ENCODE results near the gene RGL2.
"Not testable (repeated sequence)": the region's sequence is repeated elsewhere in the genome, so short reads cannot be mapped to it uniquely, and the experiment has no call there.

The RGL2 gene

DNA sequence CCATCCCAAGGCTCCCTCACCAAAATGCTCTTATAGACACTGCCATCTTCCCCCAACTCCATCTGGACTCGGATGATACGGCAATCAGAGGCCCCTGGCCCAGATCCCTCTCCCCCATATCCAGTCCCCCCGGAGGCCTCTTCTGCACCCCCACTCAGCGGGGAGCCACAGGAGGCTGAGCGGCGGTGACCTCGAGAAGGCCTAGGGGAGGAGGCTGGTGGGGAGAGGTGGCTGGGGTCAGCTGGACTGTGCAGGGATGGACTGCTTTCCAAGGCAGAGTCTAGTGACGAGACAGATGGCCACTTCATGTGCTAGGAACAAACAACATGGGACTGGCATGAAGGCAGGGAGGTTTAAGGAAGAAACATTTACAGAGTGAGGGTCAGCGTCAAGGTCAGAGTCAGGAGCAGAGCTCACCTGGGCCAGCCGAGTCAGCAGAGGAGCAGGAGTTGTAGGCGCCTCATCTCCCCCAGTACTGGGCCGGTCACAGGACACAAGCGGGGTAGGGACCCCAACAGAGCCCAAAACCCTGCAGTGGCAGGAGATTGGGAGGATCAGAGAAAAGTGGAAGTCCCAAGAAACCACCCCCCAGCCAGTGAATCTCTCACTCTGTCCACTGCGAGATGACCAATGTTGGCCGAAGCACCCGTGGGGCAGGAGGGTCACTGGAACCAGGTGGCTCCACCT, 5.6 kb downstream of the RGL2 start:
- no peak for DNase-seq

DNA sequence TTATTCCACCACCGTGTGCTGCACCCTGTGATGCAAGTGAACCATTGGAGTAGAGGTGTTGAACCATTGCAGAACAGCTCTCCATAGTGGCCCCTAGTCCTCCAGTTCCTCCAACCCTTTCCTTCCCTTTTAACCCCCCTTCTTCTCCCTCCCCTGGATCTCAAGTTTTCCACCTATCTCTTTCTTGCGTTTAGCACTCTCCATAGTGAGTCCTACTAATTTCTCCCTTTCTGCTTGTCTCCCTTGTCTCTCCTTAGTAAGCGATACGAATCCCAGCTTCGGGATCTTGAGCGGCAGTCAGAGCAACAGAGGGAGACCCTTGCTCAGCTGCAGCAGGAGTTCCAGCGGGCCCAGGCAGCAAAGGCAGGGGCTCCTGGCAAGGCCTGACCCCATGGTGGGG, 8.3 kb downstream of the RGL2 start:
- DNase-seq: no peak

DNA sequence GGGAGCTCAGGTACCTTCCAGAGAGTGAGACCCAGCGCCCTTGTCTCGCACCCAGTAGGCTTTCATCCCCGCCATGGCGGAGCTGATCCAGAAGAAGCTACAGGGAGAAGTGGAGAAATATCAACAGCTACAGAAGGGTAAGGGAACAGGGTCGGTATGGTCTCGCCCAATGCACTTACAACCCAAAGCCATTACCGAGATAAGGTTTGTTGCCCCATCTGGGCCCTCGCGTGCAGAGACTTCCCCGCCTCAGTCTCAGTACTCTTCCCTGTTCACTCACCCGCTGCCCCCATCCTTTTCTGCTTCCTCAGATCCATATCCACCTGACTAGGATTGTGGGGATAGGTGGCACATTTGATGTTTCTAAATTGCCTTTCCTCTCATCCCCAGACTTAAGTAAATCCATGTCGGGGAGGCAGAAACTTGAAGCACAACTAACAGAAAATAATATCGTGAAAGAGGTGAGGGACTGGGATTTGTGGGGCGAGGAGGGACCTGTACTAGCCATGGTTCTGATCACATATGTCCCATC, 8.9 kb downstream of the RGL2 start:
- DNase-seq: no peak

GRCh38 chr6:33288921-33289783, 9.6 kb downstream of the RGL2 start, which contains the start of the genes PFDN6 and WDR46:
Gene PFDN6 (plus strand): TSS chr6:33289601. CDS start chr6:33289857, 256 bp downstream.
Gene WDR46 (minus strand): TSS chr6:33289239. CDS start chr6:33289170, 69 bp downstream.
- DNase-seq: peak; percentile 95

GRCh38 chr6:33288141-33288920, 10.4 kb downstream of the RGL2 start:
- no peak for DNase-seq

DNA sequence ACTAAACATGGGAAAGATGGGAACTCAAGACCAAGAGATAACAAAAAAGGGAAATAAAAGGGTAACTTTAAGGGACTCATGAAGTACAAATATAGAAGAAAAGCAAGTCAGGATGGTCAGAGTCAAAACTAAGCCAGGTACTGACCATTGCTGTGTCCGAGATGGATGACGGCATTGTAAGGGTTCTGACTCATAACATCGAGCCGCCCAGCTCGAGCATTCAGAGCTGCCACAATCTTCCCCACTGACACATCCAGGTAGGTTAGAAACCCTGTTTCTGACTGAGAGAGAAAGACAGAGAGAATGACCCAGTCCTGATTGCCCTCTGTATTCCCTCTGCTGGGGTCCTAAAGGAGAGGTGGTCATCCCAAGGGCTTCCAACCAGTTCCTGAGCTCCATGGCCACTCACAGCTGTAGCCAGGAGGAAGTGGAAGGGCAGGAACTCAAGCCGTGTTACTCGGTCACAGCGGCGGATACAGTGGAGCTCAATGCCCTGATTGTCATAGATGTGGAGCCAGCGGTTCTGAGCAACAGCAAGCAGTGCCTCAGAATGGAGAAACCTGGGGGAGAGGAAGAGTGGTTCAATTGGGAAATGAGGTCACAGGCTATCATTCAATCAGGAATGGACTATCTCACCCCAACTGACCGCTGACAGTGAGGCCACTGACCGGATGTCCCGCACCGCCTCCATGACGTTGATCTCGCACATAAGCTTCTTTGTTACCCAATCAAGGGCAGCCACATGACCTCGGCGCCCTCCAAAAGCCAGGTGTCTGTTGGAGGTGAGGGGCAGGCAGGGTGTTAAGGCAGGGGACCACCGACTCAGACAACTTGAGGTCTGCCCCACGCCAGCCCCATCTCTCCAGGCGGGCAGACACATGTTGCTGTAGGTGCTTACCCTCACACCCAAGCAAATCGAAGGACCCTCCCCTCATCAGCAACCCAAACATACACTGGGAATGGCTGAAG, 11.5 kb downstream of the RGL2 start:
- DNase-seq: no peak

GRCh38 chr6:33285214-33285613, 13.5 kb downstream of the RGL2 start:
- not testable (repeated sequence) for DNase-seq

GRCh38 chr6:33280539-33280938, 18.2 kb downstream of the RGL2 start:
- DNase-seq: no peak

- DNase-seq: no peak
These were observed 18.7 kb downstream of the RGL2 start for GRCh38 chr6:33279971-33280511.

GRCh38 chr6:33279257-33279695, 19.5 kb downstream of the RGL2 start:
- DNase-seq: no peak

DNA sequence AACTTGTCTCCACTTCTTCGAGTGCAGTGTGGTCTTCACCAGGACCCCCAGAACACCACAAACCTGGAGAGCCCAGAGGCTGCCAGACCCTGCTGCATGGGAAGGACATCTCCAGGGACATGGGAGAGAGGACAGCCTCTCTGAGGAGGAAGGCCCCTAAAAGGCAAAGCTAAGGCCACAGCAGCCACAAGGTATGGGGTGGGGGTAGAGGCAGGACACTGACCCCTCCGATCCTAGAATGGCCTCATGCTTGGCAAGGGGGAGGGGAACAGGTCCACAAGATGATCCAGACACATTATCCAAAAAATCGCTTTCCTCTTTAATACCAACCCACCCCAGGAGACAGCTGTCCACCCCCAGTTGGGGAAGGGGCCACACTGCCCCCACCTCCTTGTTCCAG, 19.9 kb downstream of the RGL2 start:
- DNase-seq: no peak

DNA sequence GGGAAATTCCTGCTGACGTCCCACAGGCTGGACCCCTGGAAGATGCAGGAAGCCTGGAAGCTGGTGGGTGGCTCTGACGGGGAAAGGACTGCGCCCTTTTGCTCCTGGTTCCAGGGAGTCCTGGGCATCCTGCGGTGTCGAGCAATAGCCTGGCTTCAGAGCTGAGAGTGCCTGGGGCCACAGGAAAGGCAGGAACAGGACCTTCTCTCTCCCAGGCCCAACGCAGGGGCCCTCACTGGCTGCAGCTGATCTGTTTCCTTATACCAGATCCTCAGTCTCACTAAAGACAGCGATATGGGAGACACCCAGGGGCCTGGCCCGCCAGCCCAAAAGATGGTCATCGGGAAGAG, 20.4 kb downstream of the RGL2 start:
- DNase-seq: no peak

DNA sequence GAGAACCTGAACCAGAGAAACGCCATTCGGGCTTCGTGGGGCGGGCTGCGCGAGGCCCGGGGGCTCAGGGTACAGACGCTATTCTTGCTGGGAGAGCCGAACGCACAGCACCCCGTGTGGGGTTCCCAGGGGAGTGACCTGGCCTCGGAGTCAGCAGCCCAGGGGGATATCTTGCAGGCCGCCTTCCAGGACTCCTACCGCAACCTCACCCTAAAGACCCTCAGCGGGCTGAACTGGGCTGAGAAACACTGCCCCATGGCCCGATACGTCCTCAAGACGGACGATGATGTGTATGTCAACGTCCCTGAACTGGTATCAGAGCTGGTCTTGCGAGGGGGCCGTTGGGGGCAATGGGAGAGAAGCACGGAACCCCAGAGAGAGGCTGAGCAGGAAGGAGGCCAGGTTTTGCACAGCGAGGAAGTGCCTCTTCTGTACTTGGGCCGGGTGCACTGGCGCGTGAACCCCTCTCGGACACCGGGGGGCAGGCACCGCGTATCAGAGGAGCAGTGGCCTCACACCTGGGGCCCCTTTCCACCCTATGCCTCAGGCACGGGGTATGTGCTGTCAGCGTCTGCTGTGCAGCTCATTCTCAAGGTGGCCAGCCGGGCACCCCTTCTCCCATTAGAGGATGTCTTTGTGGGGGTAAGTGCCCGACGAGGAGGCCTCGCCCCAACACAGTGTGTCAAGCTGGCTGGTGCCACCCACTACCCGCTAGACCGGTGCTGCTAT, 20.9 kb downstream of the RGL2 start:
- DNase-seq: no peak

DNA sequence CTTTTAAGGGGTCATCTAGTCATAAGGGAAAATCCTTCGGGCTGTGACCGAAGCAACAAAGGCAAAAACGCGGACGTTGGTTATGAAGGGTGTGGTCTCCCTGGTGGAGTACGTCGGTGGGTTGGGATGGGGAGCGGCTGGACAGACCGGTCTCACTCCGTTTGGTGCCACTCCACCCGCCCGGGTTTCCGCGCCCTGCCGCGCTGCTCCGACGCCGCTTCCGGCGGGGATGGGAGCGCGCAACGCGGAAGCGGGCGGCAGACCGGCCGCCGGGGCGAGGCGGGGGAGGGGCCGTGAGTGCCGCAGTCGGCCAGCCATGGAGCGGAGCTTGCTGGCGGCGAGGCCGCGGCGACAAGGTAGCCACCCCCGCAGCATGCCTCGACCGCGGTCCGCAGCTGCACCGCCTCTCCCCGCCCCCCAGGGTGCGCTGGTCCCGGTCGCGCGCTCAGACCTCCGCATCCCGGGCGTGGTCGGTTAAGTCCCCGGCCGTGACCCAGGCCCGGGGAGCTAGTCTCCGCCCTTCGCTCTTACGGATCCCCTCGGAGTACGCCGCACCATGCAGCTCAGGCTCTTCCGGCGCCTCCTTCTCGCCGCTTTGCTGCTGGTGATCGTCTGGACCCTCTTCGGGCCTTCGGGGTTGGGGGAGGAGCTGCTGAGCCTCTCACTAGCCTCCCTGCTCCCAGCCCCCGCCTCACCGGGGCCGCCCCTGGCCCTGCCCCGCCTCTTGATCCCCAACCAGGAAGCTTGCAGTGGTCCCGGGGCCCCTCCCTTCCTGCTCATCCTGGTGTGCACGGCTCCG, 21.7 kb downstream of the RGL2 start, which contains the start of gene B3GALT4:
TSS of gene B3GALT4 (plus strand) at position 260 of the 799 bp plus-strand sequence. CDS start at position 557, 297 bp downstream.
- DNase-seq: peak; percentile 78

- no peak for DNase-seq
These were observed 22.2 kb downstream of the RGL2 start for GRCh38 chr6:33276581-33276863.

DNA sequence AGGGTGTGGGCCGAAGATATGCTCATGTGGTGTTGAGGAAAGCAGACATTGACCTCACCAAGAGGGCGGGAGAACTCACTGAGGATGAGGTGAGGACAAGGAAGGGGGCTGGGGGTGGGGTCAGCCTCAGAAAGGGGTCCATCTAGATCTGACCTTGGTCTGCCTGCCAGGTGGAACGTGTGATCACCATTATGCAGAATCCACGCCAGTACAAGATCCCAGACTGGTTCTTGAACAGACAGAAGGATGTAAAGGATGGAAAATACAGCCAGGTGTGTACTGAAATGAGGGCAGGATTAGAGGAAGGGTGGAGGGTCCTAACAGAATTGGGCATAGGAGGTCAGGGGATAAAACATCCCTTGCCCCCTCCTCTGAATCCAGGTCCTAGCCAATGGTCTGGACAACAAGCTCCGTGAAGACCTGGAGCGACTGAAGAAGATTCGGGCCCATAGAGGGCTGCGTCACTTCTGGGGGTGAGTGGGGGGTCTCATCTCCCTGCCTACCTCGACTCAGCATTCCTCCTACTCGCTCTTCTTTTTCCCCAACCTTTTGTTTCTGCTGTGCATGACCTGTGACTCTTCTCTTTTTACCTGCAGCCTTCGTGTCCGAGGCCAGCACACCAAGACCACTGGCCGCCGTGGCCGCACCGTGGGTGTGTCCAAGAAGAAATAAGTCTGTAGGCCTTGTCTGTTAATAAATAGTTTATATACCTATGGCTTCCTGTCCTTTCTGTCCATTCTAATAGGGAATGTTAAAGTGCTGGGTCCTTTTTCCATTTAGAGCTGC, 22.8 kb downstream of the RGL2 start:
- not testable (repeated sequence) for DNase-seq

- no peak for DNase-seq
These were observed 24.5 kb downstream of the RGL2 start for GRCh38 chr6:33273924-33274902.

Measured in NCI-H748 treated with DMSO at 0.1 percent for 48 hours (cell line).